SHP77 (cell line): Measurements from ENCODE around the gene CAMTA1.

Experiments used
- DNase-seq, 2 experiments: peaks; one replicate each; lab custom pipeline; 2025; lab: John Stamatoyannopoulos, UW

CAMTA1 gene

DNA sequence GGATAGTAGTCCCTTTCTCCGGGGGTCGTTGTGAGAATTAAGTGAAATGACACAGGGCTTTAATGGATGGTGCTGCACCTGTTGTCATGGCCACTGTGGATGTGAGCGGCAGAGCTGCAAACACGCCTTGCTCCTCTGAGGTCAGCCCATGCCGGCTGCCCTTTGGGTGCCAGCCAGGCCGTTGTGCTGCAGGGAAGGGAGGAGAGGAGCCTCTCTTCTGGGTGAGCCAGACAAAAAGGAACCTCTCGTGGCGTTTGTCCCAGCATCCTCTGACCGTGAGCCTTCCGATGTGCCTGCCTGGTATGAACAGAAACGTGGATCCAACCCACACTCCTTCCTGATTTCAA, 602.9 kb downstream of the CAMTA1 start:
- peak in 1 of 2 experiments; percentile 56 for DNase-seq

DNA sequence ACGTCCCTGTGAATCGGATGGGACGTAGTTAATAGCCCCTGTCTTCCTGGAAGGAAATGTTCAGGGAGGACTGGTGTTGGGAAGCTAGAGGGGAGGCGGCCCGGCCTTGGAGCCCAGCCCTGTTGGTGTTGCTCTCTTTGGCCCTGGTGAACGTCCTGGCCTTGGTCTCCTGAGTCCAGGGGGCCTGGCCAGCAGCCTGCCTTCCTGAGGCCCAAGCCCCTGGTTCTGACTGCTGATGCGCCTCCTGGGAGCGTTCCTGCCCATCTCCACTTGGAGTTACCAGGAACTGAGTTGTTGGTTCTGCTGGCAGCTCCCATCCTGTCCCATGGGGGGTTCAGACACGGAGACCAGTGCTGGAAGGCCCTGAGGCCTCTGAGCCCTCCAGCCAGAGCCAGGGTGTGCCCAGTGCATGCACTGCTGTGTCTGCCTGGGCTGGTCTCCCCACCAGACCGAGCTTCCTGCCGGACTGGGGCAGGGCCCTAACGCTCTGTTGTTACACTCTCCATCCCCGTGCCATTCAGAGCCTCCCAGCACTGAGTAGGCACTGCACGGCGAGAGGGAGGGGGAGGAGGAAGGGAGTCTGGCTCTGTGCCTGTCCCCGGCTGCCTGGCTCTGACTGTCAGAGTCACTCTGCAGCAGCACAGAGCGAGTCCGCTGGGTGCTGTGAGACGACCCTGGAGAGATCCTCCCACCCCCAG, 603.4 kb downstream of the CAMTA1 start:
- peak; percentile 59 to 74 for DNase-seq

- peak in 1 of 2 experiments; percentile 48 for DNase-seq
Observed at GRCh38 chr1:7389201-7389905, 604.1 kb downstream of the CAMTA1 start.

- DNase-seq: no peak
Observed at GRCh38 chr1:7389906-7390603, 604.8 kb downstream of the CAMTA1 start.

DNA sequence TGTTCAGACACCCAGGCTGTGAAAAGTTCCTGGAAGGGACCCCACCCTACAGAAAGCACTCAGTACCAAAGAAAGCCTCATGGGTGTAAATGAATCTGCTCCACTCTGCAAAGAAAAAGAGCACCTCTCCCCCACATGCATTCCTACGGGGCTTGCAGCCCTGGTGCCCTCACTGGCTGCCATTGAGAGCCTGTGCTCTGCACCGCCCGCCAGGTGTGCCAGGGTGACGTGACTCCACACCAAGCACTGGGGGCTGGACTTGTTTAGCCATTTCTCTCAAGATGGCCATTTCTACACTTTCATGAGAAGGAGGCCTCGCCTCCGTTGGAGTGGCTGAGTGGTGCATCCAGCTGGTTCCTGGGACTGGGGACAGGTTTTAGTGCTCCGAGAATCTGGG, 605.3 kb downstream of the CAMTA1 start:
- no peak for DNase-seq

DNA sequence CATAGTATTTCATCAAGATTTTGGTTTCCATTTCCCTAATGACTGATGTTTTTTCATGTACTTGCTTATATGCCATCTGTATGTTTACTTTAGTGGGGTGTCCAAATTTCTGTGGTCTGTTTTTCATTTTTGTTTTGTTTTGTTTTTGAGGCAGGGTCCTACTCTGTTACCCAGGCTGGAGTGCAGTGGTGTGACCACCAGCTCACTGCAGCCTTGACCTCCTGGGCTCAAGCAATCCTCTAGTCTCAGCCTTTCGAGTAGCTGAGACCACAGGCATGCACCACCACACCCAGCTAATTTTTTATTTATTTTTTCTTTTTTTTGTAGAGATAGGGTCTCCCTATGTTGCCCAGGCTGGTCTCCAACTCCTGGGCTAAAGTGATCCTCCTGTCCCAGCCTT, 607.9 kb downstream of the CAMTA1 start:
- no peak for DNase-seq

GRCh38 chr1:7395251-7395650, 610.0 kb downstream of the CAMTA1 start:
- no peak for DNase-seq

DNA sequence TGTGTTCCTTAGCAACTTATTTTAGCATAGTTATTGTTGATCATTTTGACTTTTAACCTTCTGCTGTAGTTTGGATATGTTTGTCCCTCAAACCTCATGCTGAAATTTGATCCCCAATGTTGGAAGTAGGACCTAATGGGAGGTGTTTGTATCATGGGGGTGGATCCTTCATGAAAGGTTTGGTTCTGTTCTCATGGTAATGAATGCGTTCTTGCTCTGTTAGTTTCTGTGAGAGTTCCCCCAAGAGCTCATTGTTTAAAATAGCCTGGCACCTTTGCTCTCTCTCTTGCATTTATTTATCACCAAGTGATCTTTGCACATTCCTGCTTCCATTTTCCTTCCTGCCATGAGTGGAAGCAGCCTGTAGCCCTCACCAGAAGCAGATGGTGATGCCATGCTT, 613.7 kb downstream of the CAMTA1 start:
- no peak for DNase-seq

DNA sequence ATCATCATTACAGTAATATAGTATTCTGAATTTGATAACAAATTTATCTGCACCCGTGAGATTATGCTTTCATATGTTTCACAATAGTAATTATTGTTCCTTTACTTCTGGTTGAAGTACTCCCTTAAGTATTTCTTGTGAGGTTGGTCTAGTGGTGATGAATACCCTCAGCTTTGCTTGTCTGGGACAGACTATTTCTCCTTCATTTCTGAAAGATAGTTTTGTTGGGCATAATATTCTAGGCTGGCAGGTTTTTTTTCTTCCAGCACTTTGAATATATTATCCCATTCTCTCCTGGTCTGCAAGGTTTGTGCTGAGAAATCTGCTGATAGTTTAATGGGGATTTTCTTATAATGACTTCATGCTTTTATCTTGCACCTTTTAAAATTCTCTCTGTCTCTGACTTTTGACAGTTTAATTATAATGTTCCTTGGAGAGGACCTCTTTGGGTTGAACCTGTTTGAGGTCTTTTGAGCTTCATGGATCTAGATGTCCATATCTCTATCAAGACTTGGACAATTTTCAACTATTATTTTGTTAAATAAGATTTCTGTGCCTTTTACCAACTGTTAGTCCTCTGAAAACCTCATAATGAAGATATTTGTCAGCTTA, 614.4 kb downstream of the CAMTA1 start:
- no peak for DNase-seq

DNA sequence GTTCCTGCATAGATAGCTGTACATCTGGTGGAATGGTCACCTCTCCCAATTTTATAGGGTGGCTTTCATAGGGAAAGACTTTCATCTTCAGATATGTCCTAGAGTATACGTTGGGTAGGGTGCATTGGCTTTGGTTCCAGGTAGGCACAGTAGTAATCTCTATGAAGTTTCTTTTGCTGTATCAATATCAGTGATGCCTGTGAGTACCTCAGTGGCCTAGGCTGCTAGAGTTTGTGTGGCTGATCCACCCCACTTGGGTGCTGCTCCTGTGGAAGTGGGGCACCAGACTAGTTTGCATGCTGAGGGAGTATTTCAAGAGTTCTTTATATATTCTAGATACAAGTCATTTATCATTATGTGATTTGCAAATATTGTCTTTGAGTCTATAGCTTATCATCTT, 615.3 kb downstream of the CAMTA1 start:
- DNase-seq: no peak

GRCh38 chr1:7401814-7402547, 616.7 kb downstream of the CAMTA1 start:
- DNase-seq: peak in 1 of 2 experiments; percentile 38

- DNase-seq: no peak
Observed at GRCh38 chr1:7402548-7402850, 617.2 kb downstream of the CAMTA1 start.

GRCh38 chr1:7403265-7404045, 618.2 kb downstream of the CAMTA1 start:
- DNase-seq: no peak

DNA sequence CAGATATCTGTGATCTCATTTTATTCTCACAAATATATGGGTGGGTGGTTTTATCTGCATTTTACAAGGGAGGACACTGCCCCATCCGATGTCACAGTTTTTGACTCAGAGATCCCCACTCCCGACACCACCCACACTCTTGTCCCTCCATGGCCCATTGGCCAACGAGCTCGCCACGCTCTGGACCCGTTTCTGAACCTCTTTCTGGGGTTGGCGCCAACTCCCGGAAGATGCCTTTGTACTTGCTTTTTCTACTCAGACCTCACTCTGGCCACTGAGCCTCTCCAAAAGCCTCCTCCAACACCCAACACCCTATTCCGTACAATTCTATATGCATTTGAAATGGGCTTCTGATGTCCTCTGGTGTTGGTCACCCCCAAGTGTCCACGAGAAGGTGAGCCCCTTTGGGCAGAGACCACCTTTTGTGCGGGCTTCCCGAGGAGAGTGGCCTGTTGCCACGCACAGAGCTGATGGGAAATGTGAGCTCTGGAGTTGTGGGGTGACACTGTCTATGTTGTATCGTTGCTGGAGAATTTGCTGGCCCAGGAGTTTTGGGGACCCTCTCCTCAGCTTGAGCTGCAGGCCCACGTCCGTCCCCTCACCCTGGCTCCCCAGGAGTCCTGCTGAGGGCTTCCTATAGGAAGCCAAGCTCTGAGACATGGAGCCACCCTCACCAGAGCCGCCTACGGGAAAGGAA, 618.9 kb downstream of the CAMTA1 start:
- no peak for DNase-seq

DNA sequence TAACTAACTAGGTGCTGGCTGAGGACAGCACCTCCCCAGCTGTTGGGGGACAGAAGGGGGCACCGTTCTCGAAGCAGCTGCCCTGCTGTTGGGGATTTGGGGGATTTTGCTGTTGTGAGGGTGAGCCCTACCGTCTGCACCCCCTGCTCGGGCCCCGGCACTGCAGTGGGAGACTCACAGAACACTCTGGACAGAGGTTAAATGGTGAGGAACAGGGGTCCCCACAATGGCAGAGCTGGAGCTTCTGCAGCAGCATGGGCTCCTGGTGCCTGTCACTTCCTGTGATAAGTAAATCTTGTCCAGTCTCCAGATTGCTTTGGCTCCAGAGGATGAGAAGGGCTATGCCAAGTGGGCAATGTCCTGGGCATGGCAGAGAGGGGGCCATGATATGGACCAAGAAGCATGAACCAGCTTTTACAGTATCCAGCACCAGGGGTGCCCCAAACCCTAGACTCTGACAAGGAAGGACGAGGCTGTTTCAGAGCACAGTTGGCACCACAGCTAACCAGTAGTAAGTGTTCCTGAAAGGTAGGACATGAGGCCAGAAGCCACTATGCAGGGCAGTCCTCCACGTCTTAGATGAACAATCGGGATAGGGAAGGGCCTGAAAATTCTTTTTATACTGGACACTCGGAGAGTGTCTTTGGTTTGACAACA, 620.7 kb downstream of the CAMTA1 start:
- DNase-seq: no peak

GRCh38 chr1:7406641-7407543, 621.6 kb downstream of the CAMTA1 start:
- no peak for DNase-seq

GRCh38 chr1:7407544-7407895, 622.3 kb downstream of the CAMTA1 start:
- no peak for DNase-seq

DNA sequence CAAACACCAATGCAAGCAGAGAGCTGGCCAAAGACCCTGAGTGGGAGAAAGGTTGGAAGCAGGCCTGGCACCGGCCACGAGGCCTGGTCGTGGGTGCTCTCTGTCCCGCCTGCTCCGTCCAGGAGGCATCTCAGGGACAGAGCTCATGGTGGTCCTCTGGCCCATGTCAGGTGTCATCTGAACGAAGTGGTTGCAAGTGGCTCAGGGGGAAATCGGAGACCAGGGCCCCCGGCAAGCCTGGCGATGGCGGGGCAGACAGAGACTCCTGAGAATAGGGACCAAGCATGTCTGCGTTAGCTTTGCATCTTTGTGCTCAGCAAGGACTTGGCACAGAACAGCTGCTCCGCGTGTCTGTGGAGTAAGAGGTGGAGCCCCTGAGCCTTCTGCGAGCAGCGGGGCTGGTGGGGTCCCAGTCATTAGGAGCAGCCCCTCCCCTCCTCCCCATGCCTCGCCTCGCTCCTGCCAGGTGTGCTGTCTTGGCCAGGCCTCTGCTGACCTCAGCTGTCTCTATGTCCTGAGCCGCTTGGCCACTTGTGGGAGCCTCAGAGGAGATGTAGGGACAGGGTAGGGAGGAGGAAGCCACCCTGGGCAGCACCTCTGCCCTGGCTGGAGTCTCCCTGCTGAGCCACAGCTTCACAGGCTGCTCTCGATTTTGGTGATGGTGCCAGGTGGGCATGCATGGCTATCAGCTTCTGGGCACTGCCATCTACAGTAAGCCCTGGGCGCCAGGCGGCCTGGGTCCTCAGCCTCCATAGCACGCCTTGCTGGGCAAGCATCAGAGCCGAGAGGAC, 622.9 kb downstream of the CAMTA1 start:
- no peak for DNase-seq

GRCh38 chr1:7408771-7409150, 623.5 kb downstream of the CAMTA1 start:
- no peak for DNase-seq
